Left ventricle myocardium inferior (tissue), 1 donor: Measurements from ENCODE around the gene TTLL1. TPM values are rescaled to one million over a fixed set of nuclear protein-coding genes. Genes with fewer than 3 reads are reported as not detected.

Source experiments
- DNase-seq: peaks from one replicate; pipeline ENCODE4 v3.0.0-alpha.2; 2020
- H3K27ac ChIP-seq: fragments of 200-600 bp; replicated peaks from 2 replicates; pipeline ENCODE4 v1.8.0; 2021
- H3K27me3 ChIP-seq: fragments of 200-600 bp; 2 replicates; pipeline ENCODE4 v1.8.0; 2021; ENCODE audit warnings: low read depth
- H3K36me3 ChIP-seq: fragments of 200-600 bp; 2 replicates; pipeline ENCODE4 v1.8.0; 2021
- H3K4me1 ChIP-seq: fragments of 200-600 bp; 2 replicates; pipeline ENCODE4 v1.8.0; 2021
- H3K4me3 ChIP-seq: fragments of 200-600 bp; 2 replicates; pipeline ENCODE4 v1.8.0; 2021; ENCODE audit warnings: mild to moderate bottlenecking, moderate library complexity
- H3K9me3 ChIP-seq: fragments of 200-600 bp; replicated peaks from 2 replicates; pipeline ENCODE4 v1.8.0; 2021
- CTCF ChIP-seq: fragments of 200-600 bp; IDR thresholded peaks from 2 replicates; pipeline ENCODE4 v1.8.0; 2021; ENCODE audit warnings: antibody characterized with exemption, mild to moderate bottlenecking, borderline replicate concordance
- intact Hi-C: fragments of 100-400 bp; cut with micrococcal nuclease; formaldehyde crosslinking; loops from one replicate; pipeline ENCODE4 v1.11.0; 2022
- total RNA-seq: library from RNA; stranded (reverse); fragmentation: NEBNext Ultra II Directional; extraction: Animal tissue kit (Norgen Biotek cat#: 25700); gene quantifications from one replicate; pipeline ENCODE4 v1.2.1, GENCODE V29; 2021
- donor health status: DM: no; HTN: yes; CAD: no; lungs with severe emphysema.

TTLL1 gene
- total RNA-seq, 1 donor from 2014 or later: 8.5 TPM

GRCh38 chr22:42994276-42994916 lies 94.8 kb downstream of the TTLL1 start:
- peak overlapping the region; percentile 80 for H3K27ac ChIP-seq
- TF ChIP-seq CTCF: no peak
- peaks cover 73% of the 10 kb centered on the region for H3K4me1 ChIP-seq
- H3K4me3 ChIP-seq: peak overlapping the region; percentile 50
- no peaks in the 10 kb centered on the region for H3K36me3 ChIP-seq
- intact Hi-C loops: no loop called here
- no peak for DNase-seq
- no peaks in the 10 kb centered on the region for H3K27me3 ChIP-seq
- H3K9me3 ChIP-seq: peaks cover 9% of the 10 kb centered on the region

GRCh38 chr22:42993651-42994275 lies 95.4 kb downstream of the TTLL1 start:
- intact Hi-C loops: no loop called here
- H3K9me3 ChIP-seq: peaks cover 6% of the 10 kb centered on the region
- DNase-seq: no peak
- H3K36me3 ChIP-seq: no peaks in the 10 kb centered on the region
- H3K4me3 ChIP-seq: no peak overlapping the region
- H3K27me3 ChIP-seq: no peaks in the 10 kb centered on the region
- peak overlapping the region; percentile 80 for H3K27ac ChIP-seq
- no peak for TF ChIP-seq CTCF
- peaks cover 73% of the 10 kb centered on the region for H3K4me1 ChIP-seq

- no peak for TF ChIP-seq CTCF
- Histone ChIP-seq H3K9me3 (no peaks in the 10 kb centered on the region), H3K4me3 (no peak overlapping the region), H3K4me1 (peaks cover 69% of the 10 kb centered on the region), H3K36me3 (no peaks in the 10 kb centered on the region), H3K27me3 (no peaks in the 10 kb centered on the region), H3K27ac (no peak overlapping the region)
- DNase-seq: no peak
- intact Hi-C loops: no loop called here
Measured at GRCh38 chr22:42992886-42993479, 96.2 kb downstream of the TTLL1 start.

GRCh38 chr22:42992092-42992491 lies 97.1 kb downstream of the TTLL1 start:
- Histone ChIP-seq H3K4me1 (peaks cover 60% of the 10 kb centered on the region), H3K27me3 (no peaks in the 10 kb centered on the region), H3K9me3 (no peaks in the 10 kb centered on the region), H3K36me3 (no peaks in the 10 kb centered on the region), H3K27ac (no peak overlapping the region), H3K4me3 (no peak overlapping the region)
- no peak for DNase-seq
- TF ChIP-seq CTCF: no peak
- intact Hi-C loops: no loop called here

GRCh38 chr22:42991010-42991651 lies 98.1 kb downstream of the TTLL1 start:
- TF ChIP-seq CTCF: no peak
- intact Hi-C loops: no loop called here
- Histone ChIP-seq H3K4me1 (peaks cover 53% of the 10 kb centered on the region), H3K27ac (no peak overlapping the region), H3K4me3 (no peak overlapping the region), H3K27me3 (no peaks in the 10 kb centered on the region), H3K9me3 (no peaks in the 10 kb centered on the region), H3K36me3 (no peaks in the 10 kb centered on the region)
- no peak for DNase-seq
